C4-2B (cell line): ENCODE measurements around the gene PRMT6.

Experiments used
- ZFX ChIP-seq: fragments of 450-650 bp; IDR thresholded peaks from 2 replicates; pipeline ENCODE4 v1.6.1; 2017
- TF ChIP-seq, protein P1 (sequence below): fragments of 450-650 bp; conservative IDR thresholded peaks from 2 replicates; pipeline ENCODE4 v1.5.1; 2017; ENCODE audit warnings: mild to moderate bottlenecking

DNA sequence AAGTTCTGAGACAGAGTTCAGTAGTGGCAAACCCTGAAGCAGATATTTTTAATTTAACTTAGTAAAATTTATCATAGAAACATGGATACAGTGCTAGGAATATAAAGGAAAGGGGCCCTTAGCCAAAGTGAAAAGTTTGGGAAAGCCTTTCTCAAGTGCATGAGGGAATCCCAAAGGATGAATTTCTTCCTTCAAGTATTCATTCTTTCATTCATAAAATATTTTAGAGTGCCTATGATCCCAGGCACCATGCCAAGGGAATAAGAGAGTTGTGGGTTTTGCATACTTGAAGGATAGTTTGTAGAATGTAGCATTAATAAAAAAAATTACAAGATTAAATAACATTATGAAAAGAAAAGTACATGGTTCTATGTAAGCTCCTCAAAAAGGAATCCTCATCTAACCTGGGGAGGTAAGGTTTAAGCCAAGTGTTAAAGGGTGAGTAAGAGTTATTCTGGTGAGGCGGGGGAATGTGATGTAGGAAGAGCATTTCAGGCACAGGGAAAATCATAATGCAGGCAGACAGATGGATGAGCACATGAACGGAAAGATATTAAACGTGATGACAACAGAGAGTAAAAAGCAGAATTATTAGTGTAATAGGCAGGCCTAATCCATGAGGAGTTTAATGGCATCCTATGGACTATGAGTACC, 44.0 kb downstream of the PRMT6 start:
- TF ChIP-seq, protein P1, sequence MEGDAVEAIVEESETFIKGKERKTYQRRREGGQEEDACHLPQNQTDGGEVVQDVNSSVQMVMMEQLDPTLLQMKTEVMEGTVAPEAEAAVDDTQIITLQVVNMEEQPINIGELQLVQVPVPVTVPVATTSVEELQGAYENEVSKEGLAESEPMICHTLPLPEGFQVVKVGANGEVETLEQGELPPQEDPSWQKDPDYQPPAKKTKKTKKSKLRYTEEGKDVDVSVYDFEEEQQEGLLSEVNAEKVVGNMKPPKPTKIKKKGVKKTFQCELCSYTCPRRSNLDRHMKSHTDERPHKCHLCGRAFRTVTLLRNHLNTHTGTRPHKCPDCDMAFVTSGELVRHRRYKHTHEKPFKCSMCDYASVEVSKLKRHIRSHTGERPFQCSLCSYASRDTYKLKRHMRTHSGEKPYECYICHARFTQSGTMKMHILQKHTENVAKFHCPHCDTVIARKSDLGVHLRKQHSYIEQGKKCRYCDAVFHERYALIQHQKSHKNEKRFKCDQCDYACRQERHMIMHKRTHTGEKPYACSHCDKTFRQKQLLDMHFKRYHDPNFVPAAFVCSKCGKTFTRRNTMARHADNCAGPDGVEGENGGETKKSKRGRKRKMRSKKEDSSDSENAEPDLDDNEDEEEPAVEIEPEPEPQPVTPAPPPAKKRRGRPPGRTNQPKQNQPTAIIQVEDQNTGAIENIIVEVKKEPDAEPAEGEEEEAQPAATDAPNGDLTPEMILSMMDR: no peak
- TF ChIP-seq ZFX: no peak
